HepG2 (cell line): Measurements from ENCODE around the gene NDUFAF3. TPM values are rescaled to one million over a fixed set of nuclear protein-coding genes. Genes with fewer than 3 reads are reported as not detected.
A peak's percentile ranks its signal among the peaks of the same experiment; 100 is the strongest.

Experiments
- ADNP ChIP-seq: sonication (generic); formaldehyde crosslinking; IDR thresholded peaks from 2 replicates; pipeline ENCODE4 v1.4.0; 2020; ENCODE audit warnings: missing genetic modification reagents
- BRCA1 ChIP-seq: sonication (generic); formaldehyde crosslinking; IDR thresholded peaks from 2 replicates; pipeline ENCODE4 v1.4.0; 2020; ENCODE audit warnings: missing genetic modification reagents
- CEBPB ChIP-seq: IDR thresholded peaks from 2 replicates; pipeline ENCODE4 v1.6.1; 2011; ENCODE audit warnings: low read depth, low read length, improper control_type of control experiment, borderline replicate concordance
- HDAC1 ChIP-seq: sonication (generic); formaldehyde crosslinking; IDR thresholded peaks from 2 replicates; pipeline ENCODE4 v1.5.1; 2020; ENCODE audit warnings: mild to moderate bottlenecking, missing genetic modification reagents
- MBNL3 ChIP-seq: fragments of 250-450 bp; sonication (Bioruptor Pico); conservative IDR thresholded peaks from 2 replicates; pipeline ENCODE4 v1.8.0; 2022; ENCODE audit warnings: mild to moderate bottlenecking, inconsistent platforms
- ZNF567 ChIP-seq: sonication (generic); formaldehyde crosslinking; IDR thresholded peaks from 2 replicates; pipeline ENCODE4 v1.8.1; 2023; ENCODE audit warnings: mild to moderate bottlenecking, missing genetic modification reagents, borderline replicate concordance
- ZNF605 ChIP-seq: sonication (generic); formaldehyde crosslinking; IDR thresholded peaks from 2 replicates; pipeline ENCODE4 v1.8.0; 2022; ENCODE audit warnings: mild to moderate bottlenecking, missing genetic modification reagents
- polyA plus RNA-seq, 8 experiments: library from polyadenylated mRNA; depleted of rRNA in 3 of 8; stranded (reverse) in 7 of 8; unstranded in 1 of 8; fragments of >200 nt; fragmentation: Illumina TruSeq in 4 of 8; extraction: Trizol in 4 of 8; gene quantifications; 2 replicates each; pipeline versions ENCODE4 v1.2.1 to v1.2.3, GENCODE V29; 2011 to 2016; ENCODE audit warnings: low read depth in 4 of 8, missing spikeins in 1 of 8, mixed read lengths in 1 of 8; ENCODE audit not compliant: insufficient read depth in 1 of 8
- total RNA-seq, 5 experiments: library from RNA; depleted of rRNA; stranded (reverse); fragments of >200 nt; fragmentation: Illumina TruSeq; extraction: Trizol; gene quantifications; 2 replicates each; pipeline ENCODE4 v1.2.3, GENCODE V29; 2016; ENCODE audit warnings: low read depth in 1 of 5
- TF ChIP-seq, protein P1 (sequence below), 2 experiments: sonication (generic) in 1 of 2; formaldehyde crosslinking in 1 of 2; IDR thresholded peaks; 2 replicates each; pipeline versions ENCODE4 v1.6.1 to v1.9.0; 2014 to 2022; ENCODE audit warnings: antibody characterized with exemption in 1 of 2, borderline replicate concordance in 1 of 2, inconsistent platforms in 1 of 2, low read depth in 1 of 2, missing genetic modification reagents in 1 of 2
- TF ChIP-seq, protein P2 (sequence below): sonication (generic); formaldehyde crosslinking; IDR thresholded peaks from 2 replicates; pipeline ENCODE4 v1.4.0; 2020; ENCODE audit warnings: missing genetic modification reagents, borderline replicate concordance
- TF ChIP-seq, protein P3 (sequence below), 2 experiments: fragments of 450-650 bp in 1 of 2; sonication (generic) in 1 of 2; formaldehyde crosslinking; IDR thresholded peaks; 2 replicates each; pipeline versions ENCODE4 v1.5.0 to v1.8.0; 2020 to 2022; ENCODE audit warnings: mild to moderate bottlenecking in 1 of 2, missing genetic modification reagents in 1 of 2
- TF ChIP-seq, protein P4 (sequence below): sonication (generic); formaldehyde crosslinking; IDR thresholded peaks from 2 replicates; pipeline ENCODE4 v1.8.1; 2022; ENCODE audit warnings: low read depth, mild to moderate bottlenecking, missing genetic modification reagents

NDUFAF3 gene
- total and polyA plus RNA-seq, 2 of the 13 experiments (the other 11 are each of a cell fraction or from before 2014, with no cell fraction given) = 39.0 to 50.0 TPM

DNA sequence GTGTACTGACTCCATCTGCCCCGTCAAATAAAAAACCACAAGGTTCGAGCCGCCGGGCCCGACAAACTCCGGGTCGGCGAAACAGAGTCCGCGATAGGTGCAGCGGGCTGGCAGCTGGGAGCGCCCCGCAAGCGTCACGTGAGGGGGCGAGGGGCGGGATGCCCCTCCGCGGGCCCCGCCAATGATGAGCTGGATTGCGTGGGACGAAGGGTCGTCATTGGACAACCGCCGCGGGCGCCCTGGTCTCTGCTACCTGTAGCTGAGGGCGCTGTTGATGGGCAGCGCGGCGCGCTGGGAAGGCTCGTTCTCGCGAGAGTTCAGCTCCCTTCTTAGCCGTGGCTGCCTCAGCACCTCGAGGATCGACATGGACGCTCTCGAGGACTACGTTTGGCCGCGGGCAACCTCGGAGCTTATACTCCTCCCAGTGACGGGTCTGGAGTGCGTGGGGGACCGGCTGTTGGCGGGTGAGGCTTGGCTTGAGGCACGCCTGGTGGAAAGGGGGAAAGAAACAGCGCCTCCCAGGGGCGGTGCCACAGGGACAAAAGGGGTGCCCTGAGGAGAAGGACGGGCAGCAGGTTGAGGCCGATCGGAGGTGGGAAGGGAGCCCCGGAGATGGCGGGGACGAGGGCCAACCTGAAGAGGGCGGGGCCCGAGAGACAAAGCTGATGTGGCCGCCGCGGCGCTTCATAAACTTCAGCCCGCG is 14.7 kb upstream of the NDUFAF3 start, which contains the start of gene WDR6 (continued):
- TF ChIP-seq, protein P1, sequence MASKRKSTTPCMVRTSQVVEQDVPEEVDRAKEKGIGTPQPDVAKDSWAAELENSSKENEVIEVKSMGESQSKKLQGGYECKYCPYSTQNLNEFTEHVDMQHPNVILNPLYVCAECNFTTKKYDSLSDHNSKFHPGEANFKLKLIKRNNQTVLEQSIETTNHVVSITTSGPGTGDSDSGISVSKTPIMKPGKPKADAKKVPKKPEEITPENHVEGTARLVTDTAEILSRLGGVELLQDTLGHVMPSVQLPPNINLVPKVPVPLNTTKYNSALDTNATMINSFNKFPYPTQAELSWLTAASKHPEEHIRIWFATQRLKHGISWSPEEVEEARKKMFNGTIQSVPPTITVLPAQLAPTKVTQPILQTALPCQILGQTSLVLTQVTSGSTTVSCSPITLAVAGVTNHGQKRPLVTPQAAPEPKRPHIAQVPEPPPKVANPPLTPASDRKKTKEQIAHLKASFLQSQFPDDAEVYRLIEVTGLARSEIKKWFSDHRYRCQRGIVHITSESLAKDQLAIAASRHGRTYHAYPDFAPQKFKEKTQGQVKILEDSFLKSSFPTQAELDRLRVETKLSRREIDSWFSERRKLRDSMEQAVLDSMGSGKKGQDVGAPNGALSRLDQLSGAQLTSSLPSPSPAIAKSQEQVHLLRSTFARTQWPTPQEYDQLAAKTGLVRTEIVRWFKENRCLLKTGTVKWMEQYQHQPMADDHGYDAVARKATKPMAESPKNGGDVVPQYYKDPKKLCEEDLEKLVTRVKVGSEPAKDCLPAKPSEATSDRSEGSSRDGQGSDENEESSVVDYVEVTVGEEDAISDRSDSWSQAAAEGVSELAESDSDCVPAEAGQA (IDR thresholded peaks at IDR 0.05; ENCODE audit: low read depth) = peak; percentile 56; the same call in 1 of the 2 replicates
- TF ChIP-seq, protein P1 (CRISPR knock-in tag; IDR thresholded peaks at IDR 0.05; ENCODE audit: borderline replicate concordance) = no peak; the same call in 1 of the 2 replicates
- TF ChIP-seq ADNP = no peak
- no peak for TF ChIP-seq MBNL3 (CRISPR knock-in tag)
- TF ChIP-seq, protein P2, sequence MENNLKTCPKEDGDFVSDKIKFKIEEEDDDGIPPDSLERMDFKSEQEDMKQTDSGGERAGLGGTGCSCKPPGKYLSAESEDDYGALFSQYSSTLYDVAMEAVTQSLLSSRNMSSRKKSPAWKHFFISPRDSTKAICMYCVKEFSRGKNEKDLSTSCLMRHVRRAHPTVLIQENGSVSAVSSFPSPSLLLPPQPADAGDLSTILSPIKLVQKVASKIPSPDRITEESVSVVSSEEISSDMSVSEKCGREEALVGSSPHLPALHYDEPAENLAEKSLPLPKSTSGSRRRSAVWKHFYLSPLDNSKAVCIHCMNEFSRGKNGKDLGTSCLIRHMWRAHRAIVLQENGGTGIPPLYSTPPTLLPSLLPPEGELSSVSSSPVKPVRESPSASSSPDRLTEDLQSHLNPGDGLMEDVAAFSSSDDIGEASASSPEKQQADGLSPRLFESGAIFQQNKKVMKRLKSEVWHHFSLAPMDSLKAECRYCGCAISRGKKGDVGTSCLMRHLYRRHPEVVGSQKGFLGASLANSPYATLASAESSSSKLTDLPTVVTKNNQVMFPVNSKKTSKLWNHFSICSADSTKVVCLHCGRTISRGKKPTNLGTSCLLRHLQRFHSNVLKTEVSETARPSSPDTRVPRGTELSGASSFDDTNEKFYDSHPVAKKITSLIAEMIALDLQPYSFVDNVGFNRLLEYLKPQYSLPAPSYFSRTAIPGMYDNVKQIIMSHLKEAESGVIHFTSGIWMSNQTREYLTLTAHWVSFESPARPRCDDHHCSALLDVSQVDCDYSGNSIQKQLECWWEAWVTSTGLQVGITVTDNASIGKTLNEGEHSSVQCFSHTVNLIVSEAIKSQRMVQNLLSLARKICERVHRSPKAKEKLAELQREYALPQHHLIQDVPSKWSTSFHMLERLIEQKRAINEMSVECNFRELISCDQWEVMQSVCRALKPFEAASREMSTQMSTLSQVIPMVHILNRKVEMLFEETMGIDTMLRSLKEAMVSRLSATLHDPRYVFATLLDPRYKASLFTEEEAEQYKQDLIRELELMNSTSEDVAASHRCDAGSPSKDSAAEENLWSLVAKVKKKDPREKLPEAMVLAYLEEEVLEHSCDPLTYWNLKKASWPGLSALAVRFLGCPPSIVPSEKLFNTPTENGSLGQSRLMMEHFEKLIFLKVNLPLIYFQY (CRISPR knock-in tag) = peak; percentile 19; the same call in 1 of the 2 replicates
- peak; percentile 67; the same call in 1 of the 2 replicates for TF ChIP-seq BRCA1 (CRISPR knock-in tag)
- TF ChIP-seq HDAC1 = no peak; the same call in none of the 2 replicates
- no peak for TF ChIP-seq CEBPB
- TF ChIP-seq ZNF605 (CRISPR knock-in tag) = peak; percentile 49; the same call in 1 of the 2 replicates
- TF ChIP-seq, protein P3, sequence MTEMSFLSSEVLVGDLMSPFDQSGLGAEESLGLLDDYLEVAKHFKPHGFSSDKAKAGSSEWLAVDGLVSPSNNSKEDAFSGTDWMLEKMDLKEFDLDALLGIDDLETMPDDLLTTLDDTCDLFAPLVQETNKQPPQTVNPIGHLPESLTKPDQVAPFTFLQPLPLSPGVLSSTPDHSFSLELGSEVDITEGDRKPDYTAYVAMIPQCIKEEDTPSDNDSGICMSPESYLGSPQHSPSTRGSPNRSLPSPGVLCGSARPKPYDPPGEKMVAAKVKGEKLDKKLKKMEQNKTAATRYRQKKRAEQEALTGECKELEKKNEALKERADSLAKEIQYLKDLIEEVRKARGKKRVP (CRISPR knock-in tag; IDR thresholded peaks at IDR 0.05) = peak in 1 of 2 experiments; percentile 77; a peak in 2 of 4 replicates
- TF ChIP-seq ZNF567 (CRISPR knock-in tag) = no peak
- TF ChIP-seq, protein P4, sequence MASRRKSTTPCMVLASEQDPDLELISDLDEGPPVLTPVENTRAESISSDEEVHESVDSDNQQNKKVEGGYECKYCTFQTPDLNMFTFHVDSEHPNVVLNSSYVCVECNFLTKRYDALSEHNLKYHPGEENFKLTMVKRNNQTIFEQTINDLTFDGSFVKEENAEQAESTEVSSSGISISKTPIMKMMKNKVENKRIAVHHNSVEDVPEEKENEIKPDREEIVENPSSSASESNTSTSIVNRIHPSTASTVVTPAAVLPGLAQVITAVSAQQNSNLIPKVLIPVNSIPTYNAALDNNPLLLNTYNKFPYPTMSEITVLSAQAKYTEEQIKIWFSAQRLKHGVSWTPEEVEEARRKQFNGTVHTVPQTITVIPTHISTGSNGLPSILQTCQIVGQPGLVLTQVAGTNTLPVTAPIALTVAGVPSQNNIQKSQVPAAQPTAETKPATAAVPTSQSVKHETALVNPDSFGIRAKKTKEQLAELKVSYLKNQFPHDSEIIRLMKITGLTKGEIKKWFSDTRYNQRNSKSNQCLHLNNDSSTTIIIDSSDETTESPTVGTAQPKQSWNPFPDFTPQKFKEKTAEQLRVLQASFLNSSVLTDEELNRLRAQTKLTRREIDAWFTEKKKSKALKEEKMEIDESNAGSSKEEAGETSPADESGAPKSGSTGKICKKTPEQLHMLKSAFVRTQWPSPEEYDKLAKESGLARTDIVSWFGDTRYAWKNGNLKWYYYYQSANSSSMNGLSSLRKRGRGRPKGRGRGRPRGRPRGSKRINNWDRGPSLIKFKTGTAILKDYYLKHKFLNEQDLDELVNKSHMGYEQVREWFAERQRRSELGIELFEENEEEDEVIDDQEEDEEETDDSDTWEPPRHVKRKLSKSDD (CRISPR knock-in tag) = no peak; the same call in 1 of the 2 replicates
